CD4-positive, alpha-beta memory T cell (primary cell): Measurements from ENCODE around the gene SRGAP2C. TPM values are rescaled to one million over a fixed set of nuclear protein-coding genes. Genes with fewer than 3 reads are reported as not detected.
"Not testable (repeated sequence)": the region's sequence is repeated elsewhere in the genome, so short reads cannot be mapped to it uniquely, and the experiment has no call there.

ENCODE experiments used
- CTCF ChIA-PET: fragments of 350-600 bp; sonication (Branson Sonifier 250); formaldehyde crosslinking; loops from one replicate; lab custom pipeline; 2021; ENCODE audit warnings: inconsistent platforms; ENCODE audit not compliant: partially characterized antibody; lab: Charles Lee
- POLR2A ChIA-PET: fragments of 350-600 bp; sonication (Branson Sonifier 250); formaldehyde crosslinking; loops from one replicate; lab custom pipeline; 2021; ENCODE audit not compliant: partially characterized antibody; lab: Charles Lee
- DNase-seq, 5 donors: peaks; one replicate each; pipeline versions ENCODE4 v3.0.0 to v3.0.0-alpha.2; 2020 to 2022; ENCODE audit warnings: mixed read lengths in 1 of 5
- H3K27ac ChIP-seq: one replicate; pipeline ENCODE4 v1.7.0; 2013; ENCODE audit warnings: low read depth, low read length
- H3K27me3 ChIP-seq: 2 replicates; pipeline ENCODE4 v1.7.0; 2013; ENCODE audit warnings: mild to moderate bottlenecking, low read length, moderate library complexity; ENCODE audit not compliant: insufficient read depth
- H3K36me3 ChIP-seq: 2 replicates; pipeline ENCODE4 v1.7.0; 2013; ENCODE audit warnings: mild to moderate bottlenecking, low read length, moderate library complexity; ENCODE audit not compliant: insufficient read depth
- H3K4me1 ChIP-seq: 2 replicates; pipeline ENCODE4 v1.7.0; 2013; ENCODE audit warnings: mild to moderate bottlenecking, low read length, moderate library complexity; ENCODE audit not compliant: insufficient read depth
- H3K4me3 ChIP-seq, 2 donors: one replicate each; pipeline ENCODE4 v1.7.0; 2013; ENCODE audit warnings: low read length in 2 of 2, mild to moderate bottlenecking in 1 of 2
- H3K9me3 ChIP-seq, 2 donors: one replicate each; pipeline ENCODE4 v1.7.0; 2013; ENCODE audit warnings: low read length in 2 of 2, control low read depth in 1 of 2; ENCODE audit not compliant: control insufficient read depth in 1 of 2
- H3K27ac Mint-ChIP-seq, 7 donors: one replicate each; pipeline ENCODE4 v1.8.0; 2020 to 2021; ENCODE audit warnings: mixed read lengths in 7 of 7, mild to moderate bottlenecking in 6 of 7, inconsistent platforms in 3 of 7, moderate library complexity in 3 of 7
- H3K27me3 Mint-ChIP-seq, 2 donors: one replicate each; pipeline ENCODE4 v1.8.0; 2020 to 2021; ENCODE audit warnings: mixed read lengths in 2 of 2
- H3K36me3 Mint-ChIP-seq, 2 donors: one replicate each; pipeline ENCODE4 v1.8.0; 2020 to 2021; ENCODE audit warnings: mixed read lengths in 2 of 2, inconsistent platforms in 1 of 2, mild to moderate bottlenecking in 1 of 2
- H3K4me1 Mint-ChIP-seq, 4 donors: one replicate each; pipeline ENCODE4 v1.8.0; 2020 to 2021; ENCODE audit warnings: mixed read lengths in 4 of 4, mild to moderate bottlenecking in 1 of 4
- H3K4me3 Mint-ChIP-seq, 8 donors: one replicate each; pipeline ENCODE4 v1.8.0; 2020 to 2021; ENCODE audit warnings: mixed read lengths in 8 of 8, mild to moderate bottlenecking in 7 of 8, moderate library complexity in 6 of 8, inconsistent platforms in 3 of 8
- H3K9me3 Mint-ChIP-seq, 8 donors: one replicate each; pipeline ENCODE4 v1.8.0; 2020 to 2021; ENCODE audit warnings: mixed read lengths in 8 of 8, mild to moderate bottlenecking in 5 of 8, inconsistent platforms in 3 of 8, moderate library complexity in 1 of 8
- intact Hi-C: fragments of 100-400 bp; cut with micrococcal nuclease; formaldehyde crosslinking; loops from one replicate; pipeline ENCODE4 v1.15.1; 2023
- polyA plus RNA-seq, 2 donors: library from polyadenylated mRNA; unstranded; fragments of 300-500 nt; fragmentation: Illumina TruSeq; gene quantifications; one replicate each; pipeline ENCODE4 v1.2.3, GENCODE V29; 2021
- total RNA-seq, 2 experiments: library from RNA; stranded (reverse); gene quantifications; one replicate each; pipeline ENCODE4 v1.2.3, GENCODE V29; 2021

The SRGAP2C gene
- total and polyA plus RNA-seq, 4 experiments from 2014 or later, result 2.1 to 29.0 (median 16.1) TPM

GRCh38 chr1:121205786-121206711 lies 21.3 kb downstream of the SRGAP2C start:
- H3K36me3 ChIP-seq, H3K27ac ChIP-seq, H3K9me3 Mint-ChIP-seq, H3K4me1 ChIP-seq, intact Hi-C loops, H3K27me3 Mint-ChIP-seq, H3K27me3 ChIP-seq, H3K4me3 ChIP-seq, H3K4me3 Mint-ChIP-seq, DNase-seq, H3K36me3 Mint-ChIP-seq, H3K9me3 ChIP-seq, CTCF ChIA-PET, H3K27ac Mint-ChIP-seq, POLR2A ChIA-PET: not testable (repeated sequence)
- H3K4me1 Mint-ChIP-seq, result peaks cover 4 to 16% (median 4%) of the 10 kb centered on the region in 4 donors

- H3K9me3 Mint-ChIP-seq, H3K4me1 Mint-ChIP-seq, H3K36me3 Mint-ChIP-seq, POLR2A ChIA-PET, CTCF ChIA-PET, H3K4me1 ChIP-seq, intact Hi-C loops, H3K27me3 Mint-ChIP-seq, H3K27ac ChIP-seq, DNase-seq, H3K4me3 ChIP-seq, H3K9me3 ChIP-seq, H3K27me3 ChIP-seq, H3K36me3 ChIP-seq, H3K27ac Mint-ChIP-seq, H3K4me3 Mint-ChIP-seq: not testable (repeated sequence)
Measured at GRCh38 chr1:121207328-121207727, 22.6 kb downstream of the SRGAP2C start.

GRCh38 chr1:121208375-121208774 lies 23.6 kb downstream of the SRGAP2C start:
- H3K27me3 Mint-ChIP-seq, POLR2A ChIA-PET, H3K9me3 Mint-ChIP-seq: not testable (repeated sequence)

GRCh38 chr1:121210778-121211177 lies 26.0 kb downstream of the SRGAP2C start:
- POLR2A ChIA-PET, H3K36me3 ChIP-seq, H3K27me3 ChIP-seq, H3K4me1 Mint-ChIP-seq, H3K27me3 Mint-ChIP-seq, H3K27ac ChIP-seq, H3K27ac Mint-ChIP-seq, H3K9me3 Mint-ChIP-seq, DNase-seq, H3K4me1 ChIP-seq, intact Hi-C loops, H3K9me3 ChIP-seq, CTCF ChIA-PET, H3K4me3 ChIP-seq, H3K4me3 Mint-ChIP-seq, H3K36me3 Mint-ChIP-seq: not testable (repeated sequence)

More at GRCh38 chr1:121208375-121208774, 23.6 kb downstream of the SRGAP2C start:
- H3K4me1 Mint-ChIP-seq, H3K27ac Mint-ChIP-seq, H3K9me3 ChIP-seq, H3K4me3 Mint-ChIP-seq, DNase-seq, H3K4me1 ChIP-seq, H3K27ac ChIP-seq, H3K27me3 ChIP-seq, H3K36me3 ChIP-seq, H3K36me3 Mint-ChIP-seq, H3K4me3 ChIP-seq, CTCF ChIA-PET, intact Hi-C loops: not testable (repeated sequence)

GRCh38 chr1:121213491-121213890 lies 28.7 kb downstream of the SRGAP2C start:
- H3K4me1 Mint-ChIP-seq, H3K4me3 Mint-ChIP-seq, H3K9me3 Mint-ChIP-seq, CTCF ChIA-PET, H3K27me3 ChIP-seq, H3K27ac ChIP-seq, DNase-seq, intact Hi-C loops, H3K36me3 Mint-ChIP-seq, H3K36me3 ChIP-seq, H3K4me3 ChIP-seq, H3K4me1 ChIP-seq, POLR2A ChIA-PET, H3K27ac Mint-ChIP-seq, H3K27me3 Mint-ChIP-seq, H3K9me3 ChIP-seq: not testable (repeated sequence)

GRCh38 chr1:121214544-121215156 lies 29.9 kb downstream of the SRGAP2C start:
- H3K9me3 ChIP-seq, H3K27ac Mint-ChIP-seq, H3K36me3 Mint-ChIP-seq, H3K4me3 ChIP-seq, H3K4me1 ChIP-seq, H3K27me3 ChIP-seq, intact Hi-C loops, DNase-seq, POLR2A ChIA-PET, CTCF ChIA-PET, H3K27ac ChIP-seq, H3K9me3 Mint-ChIP-seq, H3K4me1 Mint-ChIP-seq, H3K36me3 ChIP-seq, H3K27me3 Mint-ChIP-seq, H3K4me3 Mint-ChIP-seq: not testable (repeated sequence)

GRCh38 chr1:121215699-121216417 lies 31.1 kb downstream of the SRGAP2C start:
- H3K27me3 Mint-ChIP-seq, H3K36me3 ChIP-seq, intact Hi-C loops, H3K36me3 Mint-ChIP-seq, H3K4me3 ChIP-seq, H3K27me3 ChIP-seq, POLR2A ChIA-PET, H3K9me3 ChIP-seq, DNase-seq, H3K4me1 Mint-ChIP-seq, CTCF ChIA-PET, H3K27ac Mint-ChIP-seq, H3K4me3 Mint-ChIP-seq, H3K27ac ChIP-seq, H3K4me1 ChIP-seq, H3K9me3 Mint-ChIP-seq: not testable (repeated sequence)
